HG03139 (cell line): ENCODE results near the gene RALB.
"Not testable (repeated sequence)": the region's sequence is repeated elsewhere in the genome, so short reads cannot be mapped to it uniquely, and the experiment has no call there.

Source experiments
- ATAC-seq: cut with Tn5 transposase; IDR thresholded peaks from one replicate; pipeline ENCODE4 v1.9.1; 2021; ENCODE audit not compliant: unreplicated experiment

RALB gene

DNA sequence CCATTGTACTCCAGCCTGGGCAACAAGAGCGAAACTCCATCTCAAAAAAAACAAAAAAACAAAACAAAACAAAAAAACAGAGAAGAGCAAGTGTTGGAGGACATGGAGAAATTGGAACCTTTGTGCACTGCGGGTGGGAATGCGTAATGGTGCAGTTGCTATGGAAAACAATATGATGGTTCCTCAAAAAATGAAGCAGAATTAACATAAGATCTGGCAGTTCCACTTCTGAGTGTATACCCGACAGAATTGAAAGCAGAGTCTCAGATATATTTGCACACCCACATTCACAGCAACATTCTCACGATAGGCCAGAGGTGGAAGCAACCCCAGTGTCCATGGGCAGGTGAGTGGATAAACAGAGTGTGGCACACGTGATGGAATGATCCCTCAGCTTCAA is 11.0 kb upstream of the RALB start:
- ATAC-seq = no peak

- no peak for ATAC-seq
Measured at GRCh38 chr2:120243211-120243610, 9.4 kb upstream of the RALB start.

GRCh38 chr2:120243875-120244553 is 8.6 kb upstream of the RALB start:
- ATAC-seq = no peak

DNA sequence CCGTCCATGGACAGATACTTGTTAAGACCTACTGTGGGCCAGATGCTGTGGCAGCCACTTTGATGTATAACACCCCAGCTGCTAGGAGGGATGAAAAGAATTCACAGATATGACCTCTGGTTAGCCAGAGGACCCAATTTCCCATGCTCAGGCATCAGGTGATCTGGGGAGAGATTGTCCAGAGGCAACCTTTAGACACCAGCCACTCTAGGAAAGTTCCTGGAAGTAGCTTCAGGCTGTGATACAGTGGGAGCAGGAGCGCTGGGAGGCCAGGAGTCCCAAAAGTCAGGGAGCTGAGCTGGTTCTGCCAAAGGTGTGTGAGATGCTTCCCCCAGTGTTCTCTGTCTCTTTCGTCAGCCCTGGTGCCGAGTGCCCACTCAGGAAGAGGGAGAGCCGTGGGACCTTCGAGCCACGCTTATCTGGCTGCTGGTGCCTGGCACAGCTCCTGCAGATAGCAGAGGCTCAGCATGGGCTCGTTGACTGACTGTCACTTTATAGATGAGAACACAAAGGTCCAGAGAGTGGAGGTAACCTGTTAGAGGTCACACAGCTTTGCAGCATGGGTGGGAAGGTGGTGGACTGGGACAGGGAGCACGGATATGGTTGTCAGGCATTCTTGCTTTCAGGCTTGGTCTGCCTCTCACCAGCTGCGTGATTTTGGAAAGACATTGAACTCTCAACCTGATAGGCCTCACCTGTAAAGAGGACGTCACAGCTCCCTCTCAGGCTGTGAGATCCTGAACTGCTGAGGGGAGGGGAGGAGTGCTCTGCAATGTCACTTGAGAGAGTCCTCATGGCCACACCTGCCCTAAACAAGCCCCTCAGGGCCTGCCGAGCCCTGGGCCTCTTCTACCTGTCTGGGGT is 7.8 kb upstream of the RALB start:
- no peak for ATAC-seq

DNA sequence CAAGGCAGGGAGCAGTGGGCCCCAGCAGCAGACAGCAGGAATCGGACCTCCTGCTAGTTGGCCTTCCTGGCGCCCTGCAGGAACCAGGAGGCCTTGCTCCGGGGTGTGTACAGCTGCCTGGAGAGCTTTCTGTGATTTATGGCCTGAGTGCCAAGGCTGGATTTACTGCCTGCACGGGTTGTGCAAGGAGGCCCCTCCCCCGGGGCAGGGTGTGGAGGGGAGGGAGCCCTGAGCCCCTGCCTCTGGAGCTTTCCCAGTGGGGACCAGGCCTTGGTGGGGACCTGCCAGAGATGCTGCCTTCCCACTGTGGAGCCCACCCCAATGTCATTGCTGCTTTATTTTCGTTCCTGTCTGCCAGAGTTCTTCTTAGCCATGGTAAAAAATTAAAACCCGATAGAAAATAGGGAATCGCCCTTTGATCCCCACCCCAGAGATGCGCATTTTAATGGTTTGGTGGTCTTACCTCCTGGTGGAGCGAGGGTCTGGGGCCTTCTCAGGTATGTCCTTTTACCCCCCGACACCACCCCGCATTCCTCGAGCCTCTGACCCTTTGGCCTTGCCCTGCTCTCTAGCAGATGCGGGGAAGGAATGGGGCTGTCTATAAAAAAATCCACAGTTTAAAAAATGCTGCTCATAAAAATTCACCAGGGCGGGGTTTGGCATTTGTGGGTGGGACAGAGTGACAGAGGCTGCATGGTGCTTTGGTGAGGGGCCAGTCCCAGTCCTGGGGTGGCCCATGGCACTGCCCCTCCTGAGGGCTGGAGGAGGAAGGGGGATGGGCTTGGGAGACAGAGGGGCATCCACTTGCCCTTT is 6.9 kb upstream of the RALB start:
- no peak for ATAC-seq

GRCh38 chr2:120246546-120247300 is 5.9 kb upstream of the RALB start:
- no peak for ATAC-seq

- ATAC-seq = no peak
Measured at GRCh38 chr2:120247851-120248250, 4.8 kb upstream of the RALB start.

DNA sequence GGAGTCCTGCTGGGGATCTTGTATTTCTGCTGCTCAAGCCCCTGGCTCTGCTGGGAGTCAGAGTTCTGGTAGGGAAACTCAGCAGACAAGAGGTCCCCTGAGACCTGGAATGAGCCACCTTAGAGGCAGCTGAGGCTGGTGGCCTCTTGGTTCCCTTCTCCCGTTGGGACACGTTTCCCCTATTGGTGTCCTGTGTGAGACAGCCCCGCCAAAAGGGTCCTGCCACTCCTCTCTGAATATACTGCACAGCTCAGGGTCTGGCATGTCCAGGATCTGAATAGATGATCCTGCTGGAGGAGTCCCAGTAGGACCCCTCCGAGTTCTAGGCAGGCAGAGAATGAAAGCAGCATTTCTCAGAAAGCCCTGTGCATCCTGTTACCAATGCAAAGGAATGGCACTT is 2.0 kb upstream of the RALB start:
- ATAC-seq = no peak

- no peak for ATAC-seq
Measured at GRCh38 chr2:120251078-120251477, 1.6 kb upstream of the RALB start.

DNA sequence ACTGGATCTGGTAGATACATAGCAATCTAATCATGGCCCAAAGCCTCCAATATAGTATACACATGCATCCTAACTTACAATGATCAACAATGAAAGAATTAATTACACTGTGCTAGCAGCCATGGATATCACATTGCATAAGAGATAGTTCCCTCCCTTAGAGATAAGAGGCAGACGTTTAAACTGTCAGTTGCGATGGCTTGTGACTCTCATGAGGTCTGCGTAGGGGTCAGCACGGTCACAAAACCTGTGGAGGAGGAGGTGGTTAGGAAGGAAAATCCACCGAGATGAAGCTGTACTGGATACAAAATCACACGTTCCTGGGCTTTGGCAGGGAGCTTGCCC is 800 bp upstream of the RALB start:
- ATAC-seq = no peak

DNA sequence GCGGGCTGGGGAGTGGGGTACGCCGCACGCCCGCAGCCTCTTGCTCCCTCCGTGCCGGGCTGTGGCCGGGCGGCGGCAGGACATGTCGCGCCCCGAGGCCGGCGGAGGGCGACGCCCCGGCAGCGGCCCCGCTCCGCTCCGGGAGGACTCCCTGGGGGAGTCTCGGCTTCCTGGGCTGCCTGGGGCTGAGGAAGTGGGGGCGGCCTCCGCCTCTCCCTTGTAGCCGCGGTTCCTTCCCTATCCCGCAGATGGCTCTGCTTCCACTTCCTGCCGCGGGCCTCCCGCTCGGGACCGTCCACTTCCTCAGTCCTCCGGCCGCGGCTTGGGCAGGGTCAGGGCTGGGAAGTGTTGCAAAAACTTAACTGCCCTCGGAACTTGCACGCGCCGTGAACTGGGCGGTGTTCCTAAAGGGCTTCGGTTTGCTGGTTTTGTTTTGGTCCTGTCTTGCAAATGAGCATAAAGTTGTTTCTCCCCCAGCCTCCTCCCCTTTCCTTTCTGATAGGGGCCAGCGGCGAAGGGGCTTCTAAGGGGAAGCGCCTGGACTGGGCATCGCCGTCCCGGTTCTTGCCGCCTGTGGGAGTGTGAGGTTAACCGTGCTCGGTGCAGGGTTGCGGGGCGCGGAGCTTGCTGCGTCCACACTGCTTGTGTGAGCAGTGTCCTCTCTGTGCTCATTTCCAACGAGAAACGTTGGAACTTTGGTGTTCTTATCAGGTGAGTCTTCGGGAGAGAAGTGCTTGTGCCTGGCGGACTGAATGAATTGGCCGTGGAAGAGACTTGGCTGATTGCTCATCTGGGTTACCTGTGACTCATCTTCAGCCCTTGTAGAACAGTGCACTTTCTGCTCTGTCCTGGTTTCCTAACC is 600 bp downstream of the RALB start:
- peak; percentile 24 for ATAC-seq

DNA sequence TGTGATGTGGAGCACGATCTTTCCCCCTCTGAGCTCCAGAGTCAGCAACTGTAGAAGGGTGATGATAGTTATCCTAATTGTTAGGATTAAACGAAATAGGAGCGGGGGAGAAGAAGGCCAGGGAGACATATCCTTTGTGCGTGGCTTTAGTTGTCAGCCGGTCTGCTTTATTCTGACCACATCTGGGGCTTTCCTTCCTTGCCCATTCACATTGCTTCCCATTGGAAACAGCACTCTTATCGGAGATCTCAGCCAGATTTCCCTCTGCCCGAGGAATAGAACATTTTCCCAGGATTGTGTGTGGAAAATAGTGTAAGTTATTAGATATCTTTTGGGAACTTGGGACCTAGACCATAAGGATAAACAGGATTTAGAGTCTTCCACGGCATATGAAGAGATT is 1.5 kb downstream of the RALB start:
- no peak for ATAC-seq

- ATAC-seq = no peak
Measured at GRCh38 chr2:120255071-120255470, 2.4 kb downstream of the RALB start.

GRCh38 chr2:120255986-120256650 is 3.5 kb downstream of the RALB start:
- ATAC-seq = no peak

- ATAC-seq = no peak
Measured at GRCh38 chr2:120256651-120257000, 4.0 kb downstream of the RALB start.

DNA sequence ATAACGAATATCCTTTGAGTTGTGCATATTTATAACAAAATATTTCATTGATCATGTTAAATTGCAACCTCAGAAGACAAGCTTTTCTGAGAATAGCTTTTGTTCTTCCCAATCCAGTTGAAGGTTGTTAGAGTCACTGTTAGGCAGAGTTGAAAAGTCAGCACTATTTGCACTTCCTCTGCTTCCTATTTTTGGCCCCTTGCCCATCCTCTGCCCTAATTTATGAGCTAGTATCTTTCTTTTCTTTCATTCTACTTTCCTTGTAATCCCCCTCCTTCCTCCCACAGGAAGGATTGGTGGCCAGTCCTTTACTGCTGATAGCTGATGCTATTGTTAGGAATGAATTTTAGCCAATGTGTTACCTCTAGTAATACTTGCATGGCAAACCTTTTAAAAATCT is 4.9 kb downstream of the RALB start:
- no peak for ATAC-seq

DNA sequence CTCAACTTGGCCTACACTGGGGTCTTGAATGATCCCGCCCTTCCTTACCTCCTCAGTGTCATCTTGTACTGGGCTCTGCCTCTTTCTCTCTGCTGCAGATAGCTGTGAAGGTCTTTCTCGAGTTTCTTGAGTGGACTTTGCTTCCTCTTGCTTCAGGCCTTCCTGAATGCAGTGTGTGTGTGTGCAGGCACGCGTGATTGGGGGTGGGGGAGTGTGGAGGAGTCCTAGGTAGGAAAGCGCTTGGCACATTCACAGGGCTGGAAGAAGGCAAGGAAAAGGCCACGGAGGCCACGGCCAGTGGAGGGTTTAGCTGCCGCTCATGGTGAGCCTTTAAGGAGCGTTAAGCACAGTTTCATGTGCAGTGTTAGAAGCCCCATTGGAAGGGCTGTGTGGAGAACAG is 5.5 kb downstream of the RALB start:
- ATAC-seq = no peak

GRCh38 chr2:120259939-120260338 is 7.3 kb downstream of the RALB start:
- ATAC-seq = not testable (repeated sequence)

- no peak for ATAC-seq
Measured at GRCh38 chr2:120260736-120261135, 8.1 kb downstream of the RALB start.
